Astrocyte (in vitro differentiated cells and primary cell): Measurements from ENCODE around the gene PHAF1.

Source experiments
- CTCF ChIP-seq: IDR thresholded peaks from 2 replicates; pipeline ENCODE4 v1.5.1; 2011; ENCODE audit warnings: low read depth, mild to moderate bottlenecking, inconsistent platforms, low read length, moderate library complexity; ENCODE audit not compliant: insufficient read depth
- EZH2 ChIP-seq: IDR thresholded peaks from 2 replicates; pipeline ENCODE4 v1.6.1; 2012; ENCODE audit warnings: mild to moderate bottlenecking, low read length, inconsistent platforms; ENCODE audit not compliant: insufficient read depth

DNA sequence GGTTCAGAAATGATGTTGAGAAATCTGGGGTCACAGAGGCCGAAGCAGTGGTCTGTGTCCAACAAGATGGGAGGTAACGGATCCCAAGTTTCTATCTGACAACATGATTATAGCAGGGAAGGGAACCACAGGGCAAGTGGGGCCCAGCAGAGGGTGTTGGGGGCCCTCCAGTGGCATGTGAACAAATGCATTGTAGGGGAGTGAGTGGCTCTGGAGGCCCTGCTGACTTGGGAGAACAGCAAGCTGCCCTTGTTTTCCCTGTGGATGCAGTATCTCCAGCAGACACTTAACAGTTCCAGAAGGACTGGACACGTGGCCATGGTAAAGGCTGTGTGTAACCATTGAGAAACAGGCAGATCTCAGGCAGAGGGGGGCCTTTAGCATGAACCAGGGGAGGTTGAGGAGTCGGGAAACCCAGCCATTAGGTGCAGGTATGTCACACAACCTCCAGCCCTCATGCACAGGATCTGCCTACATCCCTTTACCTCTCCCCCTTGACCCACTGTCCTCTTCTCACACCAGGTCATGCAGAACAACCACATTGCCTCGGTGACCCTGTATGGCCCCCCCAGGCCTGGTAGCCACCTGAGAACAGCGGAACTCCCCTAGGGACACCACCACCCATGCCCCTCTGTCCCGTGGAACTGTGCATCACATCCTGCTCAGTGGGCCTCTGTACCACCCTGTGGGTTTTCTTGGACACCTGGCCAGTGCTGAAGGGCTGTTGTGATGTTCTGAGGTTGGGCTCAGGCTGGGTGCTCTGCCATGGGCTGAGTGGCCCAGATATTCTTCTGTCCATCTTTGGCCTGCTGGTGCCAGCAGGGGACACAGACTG, 37.0 kb downstream of the PHAF1 start:
- TF ChIP-seq CTCF (no peak), EZH2 (no peak)
